ENCODE data around the gene GTSE1.

The GTSE1 gene

GRCh38 chr22:46365166-46365624 is 68.5 kb downstream of the GTSE1 start:
- DNase-seq (ENCODE audit: low read depth in 2 of 2) = no peak

- no peak for DNase-seq (ENCODE audit: low read depth in 2 of 2)
Observed at GRCh38 chr22:46366327-46366731, 69.7 kb downstream of the GTSE1 start.

DNA sequence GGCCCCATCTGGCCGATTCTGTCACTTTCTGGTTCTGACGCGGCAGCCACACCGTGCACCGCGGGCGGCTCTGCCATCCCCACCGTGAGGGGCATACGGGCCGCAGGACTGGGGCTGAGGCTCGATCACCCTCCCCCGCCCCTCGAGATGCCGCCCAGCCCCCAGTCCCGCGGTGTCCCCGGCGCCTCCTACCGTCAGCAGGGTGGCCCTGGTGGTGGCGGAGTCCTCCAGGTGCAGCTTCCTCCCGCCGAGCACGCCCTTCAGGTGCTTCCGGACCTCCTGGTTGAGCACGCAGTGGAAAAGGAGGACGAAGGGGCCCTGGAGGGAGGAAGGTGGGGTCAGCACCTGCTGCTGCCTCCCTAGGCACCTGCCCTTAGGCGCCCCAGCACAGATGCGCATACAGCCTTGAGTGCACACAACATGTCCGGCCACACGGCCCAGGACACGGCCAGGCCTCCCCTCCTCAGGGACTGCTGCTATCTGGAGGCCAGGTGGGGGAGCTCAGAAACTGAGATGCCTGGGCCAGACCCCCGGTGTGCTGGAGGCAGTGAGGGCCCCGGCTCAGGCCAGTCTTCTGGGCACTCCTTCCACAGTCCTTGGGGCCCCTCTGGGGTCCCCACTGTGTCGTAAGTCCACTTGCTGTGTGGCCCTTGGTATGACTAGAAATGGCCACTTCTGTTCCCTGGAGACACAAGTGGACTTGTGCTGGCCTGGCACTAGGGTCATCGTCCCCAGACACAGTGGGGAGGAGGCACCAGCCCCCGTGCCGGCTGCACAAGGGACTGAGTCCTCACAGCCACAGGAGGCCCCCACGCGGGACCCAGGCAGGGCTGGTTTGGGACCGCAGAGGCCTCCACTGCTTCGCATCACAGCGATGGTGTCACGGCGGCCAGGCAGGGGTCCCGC is 70.4 kb downstream of the GTSE1 start:
- DNase-seq (ENCODE audit: low read depth in 2 of 2) = no peak

GRCh38 chr22:46367707-46368191 is 71.1 kb downstream of the GTSE1 start:
- DNase-seq (ENCODE audit: low read depth in 2 of 2) = peak; percentile 41 to 50

DNA sequence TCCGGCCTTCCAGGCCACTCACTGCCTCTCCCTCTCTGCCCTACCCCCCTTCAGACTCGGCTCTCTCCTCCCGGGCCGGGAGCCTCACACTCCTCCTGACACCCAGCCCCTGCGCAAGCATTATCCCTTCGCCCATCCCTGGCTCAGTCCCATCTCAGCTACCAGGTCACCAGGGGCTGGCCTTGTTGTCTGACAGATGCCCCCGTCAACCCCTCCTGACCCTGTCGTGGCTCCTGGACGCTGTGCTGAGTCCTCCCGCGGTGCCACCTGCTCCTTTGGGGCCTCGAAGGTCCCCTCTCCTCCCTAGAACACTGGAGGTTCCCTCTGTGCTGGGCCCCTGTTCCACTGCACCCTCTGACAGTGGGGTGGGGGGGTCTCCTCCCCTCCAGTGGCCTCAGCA is 71.8 kb downstream of the GTSE1 start:
- DNase-seq (ENCODE audit: low read depth in 2 of 2) = no peak

DNA sequence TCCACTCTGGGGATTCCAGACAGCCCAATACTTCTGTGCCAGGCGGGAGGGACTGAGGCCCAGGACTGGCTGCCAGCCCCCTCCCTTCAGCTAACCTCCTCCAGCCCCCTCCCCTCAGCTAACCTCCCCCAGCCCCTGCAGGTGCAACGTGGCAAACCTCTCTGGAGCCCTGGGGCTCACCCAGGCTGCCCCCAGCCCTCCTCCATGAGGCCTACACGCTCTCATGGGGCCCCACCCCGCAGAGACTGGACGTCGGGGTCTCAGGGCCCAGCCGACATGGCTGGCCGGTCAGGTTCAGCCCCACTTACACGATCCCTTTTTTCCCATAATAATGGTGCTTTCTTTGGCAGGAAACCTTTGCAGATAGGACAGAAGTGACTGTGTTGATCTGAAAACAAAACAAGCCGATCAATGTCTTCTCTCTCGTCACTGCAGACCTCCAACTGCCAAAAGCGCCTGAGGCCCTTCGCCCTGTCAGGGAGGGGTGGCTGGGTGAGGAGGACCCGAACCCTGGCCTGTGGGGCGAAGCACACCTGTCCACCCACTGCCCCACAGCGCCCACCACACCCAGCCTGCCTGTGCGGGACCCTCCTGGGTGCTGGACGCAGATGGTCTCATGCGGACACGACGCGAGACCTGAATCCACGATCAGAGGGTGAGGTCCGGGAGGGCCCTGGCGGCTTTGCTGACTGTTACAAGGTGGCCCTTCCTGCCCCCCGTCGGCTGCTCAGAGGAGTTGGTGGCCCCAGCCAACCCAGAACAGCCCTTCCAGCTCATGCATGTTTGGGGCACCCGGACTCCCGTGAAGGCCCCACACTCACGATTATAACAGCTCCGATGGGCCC is 72.4 kb downstream of the GTSE1 start:
- no peak for DNase-seq (ENCODE audit: low read depth in 2 of 2)

DNA sequence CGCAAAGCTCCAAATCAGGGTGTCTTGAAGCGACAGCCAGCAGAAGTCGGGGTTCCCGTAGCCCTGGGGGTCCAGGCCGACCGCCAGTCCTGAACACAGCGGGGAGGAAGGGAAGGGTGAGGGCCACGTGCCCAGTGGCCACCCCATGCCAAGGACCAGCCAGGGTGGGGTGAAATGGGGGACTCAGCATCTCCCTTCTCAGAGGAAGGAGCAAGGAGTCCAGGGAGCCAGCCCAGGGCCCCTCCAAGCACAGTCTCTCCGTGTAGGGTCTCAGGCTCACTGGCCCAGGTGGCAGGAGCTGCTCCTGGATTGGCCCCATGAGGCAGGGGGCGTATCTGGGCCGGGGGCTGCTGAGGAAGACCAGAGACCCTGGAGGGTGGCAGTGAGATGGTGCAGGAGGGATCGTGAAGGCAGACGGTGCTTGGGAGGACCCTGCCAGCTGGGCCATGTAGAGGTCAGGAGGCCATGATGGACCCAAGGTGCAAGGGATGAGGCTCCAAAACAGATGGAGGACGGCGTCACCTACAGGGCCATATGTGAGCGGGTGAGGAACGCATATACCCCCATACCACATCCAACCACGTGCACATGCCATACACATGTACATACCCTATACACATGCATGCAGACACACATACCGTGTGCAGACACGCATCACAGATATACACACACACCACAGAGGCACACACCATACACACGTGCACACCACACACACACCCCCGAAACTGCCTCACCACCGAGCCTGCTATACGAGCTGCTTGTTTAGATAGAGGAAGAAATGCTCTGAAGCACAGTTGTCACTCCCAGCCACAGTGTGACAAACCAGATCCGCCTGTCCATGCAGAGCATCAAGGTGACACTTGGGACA is 73.3 kb downstream of the GTSE1 start:
- no peak for DNase-seq (ENCODE audit: low read depth in 2 of 2)

- DNase-seq (ENCODE audit: low read depth in 2 of 2) = no peak
Observed at GRCh38 chr22:46370584-46371291, 74.1 kb downstream of the GTSE1 start.

DNA sequence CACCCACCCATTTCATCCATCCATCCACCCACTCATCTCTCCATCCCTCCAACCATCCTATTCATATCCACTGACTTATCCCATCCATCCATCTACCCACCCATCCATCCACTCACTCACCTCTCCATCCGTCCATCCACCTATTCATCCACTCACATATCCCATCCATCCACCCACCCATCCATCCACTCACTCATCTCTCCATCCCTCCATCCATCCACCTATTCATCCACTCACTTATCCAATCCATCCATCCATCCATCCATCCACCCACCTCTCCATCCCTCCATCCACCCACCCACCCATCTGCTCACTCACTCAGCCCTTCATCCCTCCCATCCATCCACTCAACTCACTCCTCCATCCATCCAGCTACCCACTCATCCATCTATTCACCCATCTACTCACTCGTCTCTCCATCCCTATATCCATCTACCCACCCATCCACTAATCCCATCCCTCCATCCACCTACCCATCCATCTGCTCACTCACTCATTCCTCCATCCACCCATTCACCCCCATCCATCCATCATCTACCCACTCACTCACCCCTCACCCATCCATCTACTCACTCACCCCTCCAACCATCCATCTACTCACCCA is 75.1 kb downstream of the GTSE1 start:
- DNase-seq (ENCODE audit: low read depth in 2 of 2) = no peak

GRCh38 chr22:46372686-46373085 is 76.0 kb downstream of the GTSE1 start:
- DNase-seq (ENCODE audit: low read depth in 2 of 2) = no peak

DNA sequence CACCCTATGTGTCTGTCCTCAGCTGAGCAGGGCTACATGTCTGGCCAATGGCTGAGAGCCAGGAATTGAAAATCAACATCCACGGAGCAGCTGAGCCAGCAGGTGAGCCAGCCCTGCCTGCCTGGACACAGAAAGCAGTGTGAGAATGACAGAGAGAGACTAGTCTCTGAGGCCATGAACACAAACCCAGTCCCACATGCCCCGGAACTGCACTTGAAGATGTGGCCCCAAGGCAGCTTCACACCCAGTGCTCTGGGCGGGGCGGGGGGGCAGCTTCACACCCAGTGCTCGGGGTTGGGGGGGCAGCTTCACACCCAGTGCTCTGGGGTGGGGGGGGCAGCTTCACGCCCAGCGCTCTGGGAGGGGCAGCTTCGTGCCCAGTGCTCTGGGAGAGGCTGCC is 76.5 kb downstream of the GTSE1 start:
- no peak for DNase-seq (ENCODE audit: low read depth in 2 of 2)

DNA sequence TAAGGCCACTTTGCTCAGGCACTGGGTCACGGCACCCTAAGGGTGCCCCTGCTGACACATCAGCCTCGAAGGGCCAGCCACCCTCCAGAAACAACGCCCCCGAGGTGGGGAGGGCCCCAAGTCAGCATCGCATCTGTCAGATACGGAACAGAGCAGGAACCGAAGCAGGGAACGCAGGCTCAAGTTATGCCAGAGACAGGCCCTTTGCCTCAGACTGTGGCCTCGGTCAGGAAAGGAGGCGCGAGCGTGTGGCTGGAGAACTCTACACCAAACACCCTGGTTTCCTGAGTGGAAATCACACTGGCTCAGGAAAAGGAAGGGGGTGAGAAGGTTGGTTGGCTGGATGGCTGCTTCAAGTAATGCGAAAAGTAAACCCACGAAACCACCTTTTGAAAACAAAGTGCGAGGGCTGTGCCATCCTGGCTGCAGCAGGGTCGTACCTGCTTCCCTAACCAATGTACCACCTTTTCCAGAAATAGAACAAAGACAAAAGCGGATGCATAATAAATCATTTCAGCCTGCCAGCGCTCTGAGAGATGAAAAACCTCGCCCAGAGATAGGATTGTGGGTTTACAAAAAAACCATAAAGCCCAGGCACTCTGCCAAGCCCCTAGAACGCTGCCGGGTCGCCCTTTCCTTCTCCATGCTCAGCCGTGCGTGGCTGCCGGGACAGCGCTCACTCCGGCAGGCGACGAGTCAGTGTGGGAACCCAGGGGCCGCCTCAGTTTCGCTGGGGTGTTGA is 77.4 kb downstream of the GTSE1 start:
- DNase-seq (ENCODE audit: low read depth in 2 of 2) = no peak

DNA sequence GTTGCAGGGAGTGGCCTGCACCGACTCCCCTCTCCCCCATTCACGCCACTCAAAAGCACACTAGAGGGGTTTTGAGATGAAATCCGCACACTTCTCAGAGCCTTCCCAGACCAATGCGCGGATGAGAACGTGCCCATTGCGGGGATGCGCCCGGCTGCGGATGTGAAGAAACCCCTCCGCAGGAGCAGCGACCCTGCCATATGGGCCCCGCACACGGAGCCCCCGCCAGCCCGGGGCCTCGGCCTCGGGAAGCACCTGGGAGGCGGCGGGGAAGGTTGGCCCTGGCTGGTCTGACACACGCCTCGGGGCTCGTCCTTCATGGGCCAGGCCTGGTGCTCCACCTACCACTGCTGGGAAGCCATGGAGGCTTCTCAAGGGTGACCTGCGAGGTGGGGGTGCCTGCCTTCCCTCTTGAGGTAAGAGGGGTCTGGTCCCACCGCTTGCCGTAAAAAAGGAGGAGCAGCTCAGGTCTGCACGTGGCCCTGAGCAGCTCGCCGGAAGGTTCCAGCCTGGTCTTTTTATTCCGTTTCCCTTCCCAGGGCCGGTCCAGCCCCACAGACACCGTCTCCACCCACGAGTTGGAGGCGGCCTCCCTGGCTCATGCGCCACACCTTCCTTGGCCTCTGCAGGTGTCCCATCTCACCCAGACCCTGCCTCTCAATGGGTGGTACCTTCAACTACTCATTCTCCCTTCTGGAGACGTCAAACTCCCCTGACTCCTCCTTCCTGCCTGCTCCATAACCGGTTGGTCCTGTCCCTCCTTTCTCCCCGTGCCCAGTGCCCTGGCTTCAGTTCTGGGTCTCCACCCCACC is 78.2 kb downstream of the GTSE1 start:
- DNase-seq (ENCODE audit: low read depth in 2 of 2) = no peak

- DNase-seq (ENCODE audit: low read depth in 2 of 2) = no peak
Observed at GRCh38 chr22:46376111-46376510, 79.4 kb downstream of the GTSE1 start.

DNA sequence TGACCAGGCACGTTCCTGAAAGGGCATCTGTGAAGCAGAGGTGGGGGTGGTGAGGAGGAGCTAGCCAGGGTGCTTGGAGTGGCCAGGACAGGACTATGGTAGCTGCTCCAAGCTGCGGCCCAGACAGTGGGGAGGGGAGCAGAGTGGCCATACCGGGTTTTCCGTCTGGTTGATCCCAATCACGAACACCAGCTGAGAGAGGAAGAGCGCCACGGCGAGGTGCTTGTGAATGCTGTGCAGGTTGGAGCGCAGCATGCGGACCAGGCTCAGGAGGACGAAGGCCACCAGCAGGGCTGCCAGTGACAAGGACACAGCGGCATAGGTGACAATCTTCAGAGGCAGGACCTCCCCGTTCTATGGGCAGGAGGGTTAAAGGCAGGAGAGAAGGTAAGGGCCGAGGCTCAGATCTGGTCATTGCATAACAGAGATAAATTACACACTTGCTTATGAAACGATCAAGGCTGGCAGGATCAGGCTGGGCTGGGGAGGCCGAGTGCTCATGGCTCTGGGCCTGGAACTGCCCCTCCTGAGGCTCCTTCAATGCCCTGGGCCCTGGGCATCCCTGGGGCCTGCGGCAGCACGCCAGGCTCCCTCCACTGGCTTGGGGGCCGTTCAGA is 80.3 kb downstream of the GTSE1 start:
- no peak for DNase-seq (ENCODE audit: low read depth in 2 of 2)

GRCh38 chr22:46377525-46378425 is 81.1 kb downstream of the GTSE1 start:
- DNase-seq (ENCODE audit: low read depth in 2 of 2) = no peak

DNA sequence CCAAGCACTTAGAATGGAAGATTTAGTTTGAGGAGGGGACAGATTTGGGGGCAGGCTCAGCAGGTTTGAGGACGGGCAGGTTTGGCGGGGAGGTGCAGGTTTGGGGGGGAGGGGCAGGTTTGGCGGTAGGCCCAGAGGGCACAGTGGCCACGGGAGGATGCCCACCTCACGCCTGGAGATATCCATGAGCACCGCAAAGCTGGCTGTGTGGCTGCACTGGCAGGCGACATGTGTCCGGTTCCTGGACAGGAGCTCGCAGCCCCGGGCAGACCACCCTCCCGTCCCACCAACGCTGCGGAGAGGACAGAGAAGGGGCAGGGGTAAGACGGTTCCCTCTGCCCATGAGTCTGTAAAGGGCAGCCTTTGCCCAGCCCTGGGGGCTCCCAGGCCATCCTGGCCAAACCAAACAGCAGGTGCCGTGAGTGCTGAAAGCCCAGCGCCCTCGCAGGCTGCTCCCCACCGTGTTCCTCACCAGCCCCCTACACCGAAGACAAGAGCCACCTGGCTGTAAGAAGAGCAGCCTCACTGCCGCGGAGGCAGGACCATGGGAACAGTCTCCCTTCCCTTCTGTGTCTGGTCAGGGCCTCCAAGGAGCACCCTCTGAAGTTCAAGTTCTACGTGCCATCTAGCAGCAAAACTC is 81.9 kb downstream of the GTSE1 start:
- DNase-seq (ENCODE audit: low read depth in 2 of 2) = no peak

All from stimulated activated CD8-positive, alpha-beta memory T cell treated with anti-CD3 and anti-CD28 coated beads, Interleukin-15, amount 100 ng/mL, for 48 hours (primary cell).